Hepatocyte (in vitro differentiated cells): ENCODE data around the gene NDUFV2. TPM values are rescaled to one million over a fixed set of nuclear protein-coding genes. Genes with fewer than 3 reads are reported as not detected.

Source experiments
- DNase-seq: peaks from one replicate; pipeline ENCODE4 v3.0.0-alpha.2; 2016; ENCODE audit warnings: low spot score
- H2AFZ ChIP-seq: fragments of 200-600 bp; sonication (generic); 2 replicates; pipeline ENCODE4 v1.6.0; 2016; ENCODE audit warnings: antibody characterized with exemption, mild to moderate bottlenecking
- H3K27ac ChIP-seq: fragments of 200-600 bp; sonication (generic); 2 replicates; pipeline ENCODE4 v1.5.1; 2016; ENCODE audit warnings: mild to moderate bottlenecking
- H3K27me3 ChIP-seq: fragments of 200-600 bp; sonication (generic); 2 replicates; pipeline ENCODE4 v1.6.1; 2016
- H3K36me3 ChIP-seq: fragments of 200-600 bp; sonication (generic); replicated peaks from 2 replicates; pipeline ENCODE4 v1.5.1; 2016; ENCODE audit warnings: low read depth; ENCODE audit not compliant: insufficient read depth
- H3K4me1 ChIP-seq: fragments of 200-600 bp; sonication (generic); 2 replicates; pipeline ENCODE4 v1.5.1; 2016; ENCODE audit warnings: mild to moderate bottlenecking, moderate library complexity; ENCODE audit not compliant: insufficient read depth
- H3K4me2 ChIP-seq: fragments of 200-600 bp; sonication (generic); 2 replicates; pipeline ENCODE4 v1.6.0; 2016
- H3K4me3 ChIP-seq: fragments of 200-600 bp; sonication (generic); 2 replicates; pipeline ENCODE4 v1.5.1; 2016; ENCODE audit warnings: mild to moderate bottlenecking
- H3K79me2 ChIP-seq: fragments of 200-600 bp; sonication (generic); 2 replicates; pipeline ENCODE4 v1.6.0; 2017; ENCODE audit warnings: mild to moderate bottlenecking
- H3K9me2 ChIP-seq: fragments of 200-600 bp; sonication (generic); replicated peaks from 2 replicates; pipeline ENCODE4 v1.6.0; 2017; ENCODE audit warnings: mild to moderate bottlenecking; ENCODE audit not compliant: insufficient read depth
- H3K9me3 ChIP-seq: fragments of 200-600 bp; sonication (generic); 2 replicates; pipeline ENCODE4 v1.5.1; 2016; ENCODE audit warnings: low read depth, mild to moderate bottlenecking
- H4K20me1 ChIP-seq: fragments of 200-600 bp; sonication (generic); 2 replicates; pipeline ENCODE4 v1.6.0; 2016; ENCODE audit warnings: mild to moderate bottlenecking; ENCODE audit not compliant: insufficient read depth, poor library complexity, severe bottlenecking
- EZH2 ChIP-seq: fragments of 200-600 bp; sonication (generic); IDR thresholded peaks from 2 replicates; pipeline ENCODE4 v1.6.1; 2016; ENCODE audit warnings: antibody characterized with exemption, mild to moderate bottlenecking, borderline replicate concordance
- EZH2phosphoT487 ChIP-seq: fragments of 200-600 bp; sonication (generic); IDR thresholded peaks from one replicate; pipeline ENCODE4 v1.6.1; 2018; ENCODE audit warnings: antibody characterized with exemption, mild to moderate bottlenecking, low read depth, moderate library complexity; ENCODE audit not compliant: unreplicated experiment, severe bottlenecking
- WGBS: methylation state at CpG from one replicate; pipeline ENCODE4 v1.1.6; 2016; ENCODE audit warnings: low lambda C conversion rate; ENCODE audit errors: missing lambda C conversion rate; 5-methylcytosine and 5-hydroxymethylcytosine counted together
- polyA plus RNA-seq: library from polyadenylated mRNA; unstranded; fragments of >200 nt; fragmentation: Nextera tagmentation; extraction: Ambion mirVana; gene quantifications from 2 replicates; pipeline ENCODE4 v1.2.1, GENCODE V29; 2016
- total RNA-seq: library from RNA; depleted of rRNA; stranded (reverse); fragments of >200 nt; gene quantifications from 2 replicates; pipeline ENCODE4 v1.2.3, GENCODE V29; 2014
- TF ChIP-seq, protein P1 (sequence below): fragments of 200-600 bp; sonication (generic); IDR thresholded peaks from 2 replicates; pipeline ENCODE4 v1.5.1; 2016; ENCODE audit warnings: antibody characterized with exemption, mild to moderate bottlenecking; ENCODE audit not compliant: poor library complexity

The NDUFV2 gene
- total and polyA plus RNA-seq, 2 experiments from 2014 or later = 178 to 238 TPM

DNA sequence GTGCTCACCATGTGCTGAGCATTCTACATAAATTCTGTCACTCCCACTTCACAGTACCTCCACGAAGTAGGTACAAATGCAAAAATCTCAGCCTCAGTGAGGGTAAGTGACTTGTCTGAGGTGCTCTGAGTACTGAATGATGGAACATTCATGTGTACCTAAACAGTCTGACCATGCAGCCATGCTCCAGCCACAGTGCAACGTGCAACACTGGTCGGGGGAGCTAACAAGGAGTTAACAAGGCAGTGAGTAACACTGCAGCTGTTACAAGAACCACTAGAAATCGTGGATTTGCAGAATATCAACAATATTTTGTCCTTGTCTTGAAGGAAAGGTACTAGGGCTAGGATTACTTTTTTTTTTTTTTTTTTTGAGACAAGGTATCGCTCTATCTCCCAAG, 36.6 kb upstream of the NDUFV2 start:
- H3K27me3 ChIP-seq = no peaks in the 10 kb centered on the region
- 85% methylated on average over 5 of the region's 5 CpGs for WGBS
- no peaks in the 10 kb centered on the region for H3K4me1 ChIP-seq
- no peak overlapping the region for H3K4me2 ChIP-seq
- DNase-seq = no peak
- no peaks in the 10 kb centered on the region for H3K9me3 ChIP-seq
- H3K9me2 ChIP-seq = no peaks in the 10 kb centered on the region
- no peaks in the 10 kb centered on the region for H4K20me1 ChIP-seq
- TF ChIP-seq EZH2 (no peak), EZH2phosphoT487 (no peak)
- TF ChIP-seq, protein P1, sequence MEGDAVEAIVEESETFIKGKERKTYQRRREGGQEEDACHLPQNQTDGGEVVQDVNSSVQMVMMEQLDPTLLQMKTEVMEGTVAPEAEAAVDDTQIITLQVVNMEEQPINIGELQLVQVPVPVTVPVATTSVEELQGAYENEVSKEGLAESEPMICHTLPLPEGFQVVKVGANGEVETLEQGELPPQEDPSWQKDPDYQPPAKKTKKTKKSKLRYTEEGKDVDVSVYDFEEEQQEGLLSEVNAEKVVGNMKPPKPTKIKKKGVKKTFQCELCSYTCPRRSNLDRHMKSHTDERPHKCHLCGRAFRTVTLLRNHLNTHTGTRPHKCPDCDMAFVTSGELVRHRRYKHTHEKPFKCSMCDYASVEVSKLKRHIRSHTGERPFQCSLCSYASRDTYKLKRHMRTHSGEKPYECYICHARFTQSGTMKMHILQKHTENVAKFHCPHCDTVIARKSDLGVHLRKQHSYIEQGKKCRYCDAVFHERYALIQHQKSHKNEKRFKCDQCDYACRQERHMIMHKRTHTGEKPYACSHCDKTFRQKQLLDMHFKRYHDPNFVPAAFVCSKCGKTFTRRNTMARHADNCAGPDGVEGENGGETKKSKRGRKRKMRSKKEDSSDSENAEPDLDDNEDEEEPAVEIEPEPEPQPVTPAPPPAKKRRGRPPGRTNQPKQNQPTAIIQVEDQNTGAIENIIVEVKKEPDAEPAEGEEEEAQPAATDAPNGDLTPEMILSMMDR = no peak
- no peaks in the 10 kb centered on the region for H3K79me2 ChIP-seq
- H3K4me3 ChIP-seq = no peak overlapping the region
- H2AFZ ChIP-seq = no peak overlapping the region
- H3K27ac ChIP-seq = no peak overlapping the region
- no peaks in the 10 kb centered on the region for H3K36me3 ChIP-seq

DNA sequence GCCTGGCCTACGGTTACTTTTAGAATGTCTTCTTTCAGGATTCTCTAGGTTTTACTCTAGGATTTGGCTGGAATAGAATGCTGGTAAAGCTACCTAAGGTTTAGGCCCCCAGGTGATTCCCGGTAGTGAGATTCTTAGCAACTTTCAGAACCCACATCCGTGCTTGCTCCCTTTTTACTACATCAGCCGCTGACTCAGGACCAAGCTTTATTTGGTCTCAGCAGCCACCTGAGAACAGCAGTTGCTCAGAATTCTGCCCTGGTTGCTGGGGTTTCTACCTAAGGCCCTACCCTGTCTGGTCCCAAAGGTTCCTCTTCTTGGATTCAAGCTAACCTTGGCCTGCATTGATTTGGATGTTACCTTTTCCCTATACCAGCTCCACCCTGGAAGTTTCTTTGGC, 36.1 kb upstream of the NDUFV2 start:
- H3K4me1 ChIP-seq = no peaks in the 10 kb centered on the region
- H2AFZ ChIP-seq = no peak overlapping the region
- no peak overlapping the region for H3K4me3 ChIP-seq
- H3K9me2 ChIP-seq = no peaks in the 10 kb centered on the region
- no peak overlapping the region for H3K27ac ChIP-seq
- no peak for DNase-seq
- 97% methylated on average over 4 of the region's 4 CpGs for WGBS
- no peaks in the 10 kb centered on the region for H3K36me3 ChIP-seq
- H3K79me2 ChIP-seq = no peaks in the 10 kb centered on the region
- no peaks in the 10 kb centered on the region for H4K20me1 ChIP-seq
- no peak overlapping the region for H3K4me2 ChIP-seq
- no peak for TF ChIP-seq EZH2phosphoT487
- TF ChIP-seq, protein P1 = no peak
- no peak for TF ChIP-seq EZH2
- no peaks in the 10 kb centered on the region for H3K27me3 ChIP-seq
- no peaks in the 10 kb centered on the region for H3K9me3 ChIP-seq

DNA sequence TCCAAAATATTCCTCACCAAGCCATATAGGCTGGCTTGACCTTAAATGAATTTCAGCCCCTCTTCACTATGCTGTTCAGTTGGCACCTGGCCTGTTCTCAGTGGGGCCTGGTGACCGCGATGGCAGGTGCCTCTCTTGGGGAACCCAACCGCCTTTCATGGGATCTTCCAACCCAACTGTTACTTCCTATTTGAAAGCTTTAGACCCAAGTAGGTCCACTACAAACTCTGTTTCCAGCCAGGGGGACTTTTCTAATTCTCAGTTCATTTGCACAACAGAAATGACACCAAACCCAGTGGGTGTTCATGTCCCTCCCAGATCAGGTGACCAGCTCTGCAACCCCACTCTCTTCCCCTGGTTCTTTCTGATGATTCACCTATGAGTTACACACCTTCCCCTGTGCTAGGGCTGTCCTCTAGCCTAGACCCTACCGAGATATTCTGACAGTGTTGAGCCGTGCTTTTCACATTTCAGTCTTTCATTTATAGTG, 35.6 kb upstream of the NDUFV2 start:
- no peak overlapping the region for H3K4me2 ChIP-seq
- WGBS = 97% methylated on average over 5 of the region's 5 CpGs
- H2AFZ ChIP-seq = no peak overlapping the region
- no peak overlapping the region for H3K27ac ChIP-seq
- no peaks in the 10 kb centered on the region for H3K27me3 ChIP-seq
- no peak overlapping the region for H3K4me3 ChIP-seq
- no peaks in the 10 kb centered on the region for H3K9me2 ChIP-seq
- H3K9me3 ChIP-seq = no peaks in the 10 kb centered on the region
- H4K20me1 ChIP-seq = no peaks in the 10 kb centered on the region
- no peak for DNase-seq
- no peaks in the 10 kb centered on the region for H3K4me1 ChIP-seq
- H3K79me2 ChIP-seq = no peaks in the 10 kb centered on the region
- TF ChIP-seq EZH2 (no peak), EZH2phosphoT487 (no peak)
- TF ChIP-seq, protein P1 = no peak
- no peaks in the 10 kb centered on the region for H3K36me3 ChIP-seq

DNA sequence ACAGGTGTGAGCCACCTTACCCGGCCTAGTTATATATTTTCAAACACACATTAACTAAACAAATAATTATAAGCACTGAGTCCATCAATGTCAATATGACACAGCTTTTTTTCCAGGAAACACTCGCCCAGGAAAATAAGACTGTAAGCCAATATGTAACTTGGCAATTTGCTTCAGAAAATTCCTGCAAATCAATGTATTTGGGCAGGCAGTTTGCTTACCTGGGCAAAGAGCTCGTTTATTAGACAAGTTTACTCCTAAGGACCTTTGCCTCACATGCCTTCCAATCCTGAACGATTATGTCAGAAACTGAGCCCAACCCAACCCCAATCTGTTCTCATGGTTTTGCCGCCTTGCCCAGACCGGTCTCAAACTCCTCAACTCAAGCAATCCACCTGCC, 34.7 kb upstream of the NDUFV2 start:
- Histone ChIP-seq H2AFZ (no peak overlapping the region), H3K36me3 (no peaks in the 10 kb centered on the region), H3K4me1 (no peaks in the 10 kb centered on the region), H3K9me2 (no peaks in the 10 kb centered on the region), H3K27ac (peak overlapping the region; percentile 83), H3K4me3 (no peak overlapping the region), H4K20me1 (no peaks in the 10 kb centered on the region), H3K9me3 (no peaks in the 10 kb centered on the region), H3K27me3 (no peaks in the 10 kb centered on the region), H3K4me2 (no peak overlapping the region), H3K79me2 (no peaks in the 10 kb centered on the region)
- DNase-seq = no peak
- no peak for TF ChIP-seq EZH2
- 77% methylated on average over 6 of the region's 6 CpGs for WGBS
